GM12891 (cell line): ENCODE data around the gene CDC25C.
"Not testable (repeated sequence)": the region's sequence is repeated elsewhere in the genome, so short reads cannot be mapped to it uniquely, and the experiment has no call there.

ENCODE experiments used
- DNase-seq: peaks from one replicate; pipeline ENCODE4 v3.0.0; 2011; ENCODE audit warnings: low spot score; ENCODE audit not compliant: insufficient read length
- FAIRE-seq: peaks from 2 replicates; lab custom pipeline; 2011; peaks lifted over from hg19 to GRCh38; lab: Jason Lieb, UNC
- PAX5 ChIP-seq: IDR thresholded peaks from 2 replicates; pipeline ENCODE4 v1.6.1; 2011; ENCODE audit warnings: low read length, moderate library complexity, mild to moderate bottlenecking; ENCODE audit not compliant: insufficient read depth, severe bottlenecking
- POLR2A ChIP-seq: IDR thresholded peaks from 2 replicates; pipeline ENCODE4 v1.6.1; 2011; ENCODE audit warnings: low read depth, low read length, control low read depth
- POLR2AphosphoS5 ChIP-seq: IDR thresholded peaks from 2 replicates; pipeline ENCODE4 v1.6.1; 2011; ENCODE audit warnings: low read depth, low read length, control low read depth
- POU2F2 ChIP-seq: IDR thresholded peaks from 2 replicates; pipeline ENCODE4 v1.6.1; 2011; ENCODE audit warnings: low read depth, mild to moderate bottlenecking, control low read depth, low read length, moderate library complexity
- SPI1 ChIP-seq: IDR thresholded peaks from 2 replicates; pipeline ENCODE4 v1.6.1; 2011; ENCODE audit warnings: low read depth, low read length, control low read depth
- TAF1 ChIP-seq: IDR thresholded peaks from 2 replicates; pipeline ENCODE4 v1.6.1; 2011; ENCODE audit warnings: low read depth, low read length, control low read depth

The CDC25C gene

DNA sequence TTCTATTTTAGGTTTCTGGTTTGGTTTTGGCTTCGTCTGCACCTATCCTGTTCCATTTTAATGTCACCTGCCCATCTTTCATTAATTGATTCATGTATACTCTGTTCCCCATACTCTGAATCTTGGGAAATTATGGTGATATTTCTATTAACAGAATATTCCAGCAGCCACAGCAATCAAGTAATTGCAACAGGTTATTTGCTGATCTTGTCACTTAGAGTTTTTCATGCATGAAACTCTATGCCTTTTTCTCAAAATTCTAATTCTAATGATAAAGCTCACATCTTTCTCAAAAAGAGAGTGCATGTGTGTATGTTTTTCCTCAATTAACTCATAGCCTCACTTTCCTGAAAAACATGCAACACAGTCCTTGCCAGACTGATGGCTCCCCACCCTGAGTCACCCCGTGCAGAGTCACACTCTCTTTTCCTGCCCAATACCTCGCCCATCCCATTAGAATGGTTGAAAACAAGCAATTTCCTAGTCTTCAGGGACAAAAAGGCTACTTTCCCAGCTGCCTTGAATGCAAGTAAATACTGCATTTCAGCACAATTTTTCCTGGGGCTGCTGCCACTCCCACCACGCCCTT, 72.8 kb downstream of the CDC25C start:
- no peak for TF ChIP-seq SPI1
- TF ChIP-seq POLR2A, result no peak
- no peak for TF ChIP-seq PAX5
- no peak for TF ChIP-seq POLR2AphosphoS5
- no peak for TF ChIP-seq TAF1
- no peak for TF ChIP-seq POU2F2
- DNase-seq (no peak), FAIRE-seq (no peak)

GRCh38 chr5:138257583-138257982, 74.0 kb downstream of the CDC25C start:
- no peak for TF ChIP-seq POU2F2
- no peak for TF ChIP-seq TAF1
- TF ChIP-seq POLR2A, result no peak
- TF ChIP-seq POLR2AphosphoS5, result no peak
- TF ChIP-seq SPI1, result no peak
- TF ChIP-seq PAX5, result no peak
- DNase-seq (no peak), FAIRE-seq (no peak)

GRCh38 chr5:138252944-138253343, 78.7 kb downstream of the CDC25C start:
- no peak for FAIRE-seq
- DNase-seq, result no peak
- TF ChIP-seq SPI1 (peak; percentile 33; the same call in 1 of the 2 replicates), POU2F2 (no peak)

DNA sequence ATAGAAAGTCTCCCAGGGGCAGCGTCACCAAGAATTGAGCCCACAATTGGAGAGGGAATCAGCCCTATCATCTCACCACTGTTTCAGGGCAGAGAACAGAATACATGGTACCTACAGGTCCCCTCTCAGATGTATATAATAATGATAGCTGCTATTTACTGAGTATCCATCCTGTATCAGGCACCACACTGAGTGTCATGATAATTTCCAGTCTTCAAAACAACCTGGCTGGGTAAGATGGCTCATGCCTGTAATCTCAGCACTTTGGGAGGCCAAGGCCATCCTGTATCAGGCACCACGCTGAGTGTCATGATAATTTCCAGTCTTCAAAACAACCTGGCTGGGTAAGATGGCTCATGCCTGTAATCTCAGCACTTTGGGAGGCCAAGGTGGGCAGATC, 83.8 kb downstream of the CDC25C start:
- FAIRE-seq, result not testable (repeated sequence)

GRCh38 chr5:138246822-138247221, 84.8 kb downstream of the CDC25C start:
- DNase-seq (no peak), FAIRE-seq (no peak)
- TF ChIP-seq TAF1, result no peak
- TF ChIP-seq POLR2AphosphoS5, result no peak
- no peak for TF ChIP-seq POU2F2
- no peak for TF ChIP-seq SPI1

More for the DNA sequence above, 83.8 kb downstream of the CDC25C start:
- not testable (repeated sequence) for DNase-seq

- TF ChIP-seq POLR2A (no peak), POU2F2 (no peak), SPI1 (no peak), POLR2AphosphoS5 (no peak), PAX5 (no peak), TAF1 (no peak)
- FAIRE-seq, result no peak
- no peak for DNase-seq
Measured at GRCh38 chr5:138246334-138246733, 85.3 kb downstream of the CDC25C start.

DNA sequence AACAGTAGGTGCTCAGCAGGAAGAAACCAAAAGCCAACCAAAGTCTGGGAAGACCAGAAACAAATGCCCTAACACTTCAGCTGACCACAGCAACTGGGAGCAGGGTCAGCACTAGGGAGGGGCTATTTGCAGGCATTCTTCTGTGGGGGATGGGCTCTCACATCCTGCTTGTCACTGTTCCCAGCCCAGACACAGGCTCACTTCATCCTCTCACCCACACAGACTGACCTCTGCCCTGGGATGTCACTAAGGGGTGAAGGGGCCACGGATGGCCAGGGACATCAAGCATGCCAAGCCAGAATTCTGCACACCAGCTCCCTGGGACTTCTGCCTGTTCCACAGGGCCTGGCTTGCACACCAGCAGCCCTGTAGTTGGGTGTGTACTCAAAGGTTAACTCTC, 85.9 kb downstream of the CDC25C start:
- DNase-seq (no peak), FAIRE-seq (no peak)
- no peak for TF ChIP-seq PAX5
- TF ChIP-seq POLR2AphosphoS5, result no peak
- no peak for TF ChIP-seq POLR2A
- TF ChIP-seq SPI1, result no peak
- no peak for TF ChIP-seq POU2F2
- TF ChIP-seq TAF1, result no peak

DNA sequence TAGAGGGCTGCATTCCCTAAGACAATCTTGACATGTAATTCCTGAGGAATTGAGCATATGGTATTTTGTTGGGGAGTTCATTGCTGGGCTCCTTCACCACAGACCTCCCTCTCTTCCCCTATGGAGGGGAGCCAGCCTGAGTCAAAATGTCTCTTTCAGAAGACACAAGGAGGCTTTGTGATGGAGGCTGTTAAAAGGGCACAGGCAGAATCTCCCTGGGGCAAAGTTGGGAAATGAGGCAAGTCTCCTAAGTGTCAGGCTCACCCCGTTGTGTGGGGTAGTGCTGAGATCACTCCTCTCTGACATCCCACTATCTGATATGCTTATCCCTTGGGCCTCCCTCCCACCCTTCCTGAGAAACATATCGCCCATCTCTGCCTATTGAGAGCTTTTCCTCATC, 87.8 kb downstream of the CDC25C start:
- FAIRE-seq (no peak), DNase-seq (no peak)
- TF ChIP-seq POLR2A, result no peak
- no peak for TF ChIP-seq PAX5
- no peak for TF ChIP-seq POLR2AphosphoS5
- no peak for TF ChIP-seq POU2F2
- no peak for TF ChIP-seq SPI1
- no peak for TF ChIP-seq TAF1

GRCh38 chr5:138241688-138242571, 89.7 kb downstream of the CDC25C start:
- DNase-seq (peak; percentile 27), FAIRE-seq (peak; percentile 78)
- TF ChIP-seq POLR2AphosphoS5 (no peak), PAX5 (no peak), POU2F2 (no peak)

- DNase-seq (no peak), FAIRE-seq (no peak)
- TF ChIP-seq TAF1 (no peak), POLR2AphosphoS5 (no peak), SPI1 (no peak), PAX5 (no peak), POLR2A (no peak), POU2F2 (no peak)
Measured at GRCh38 chr5:138240650-138241385, 90.8 kb downstream of the CDC25C start.
